WTC11 (cell line): ENCODE data around the gene CTTNBP2NL.

Experiments
- CTCF ChIP-seq: fragments of 200-600 bp; IDR thresholded peaks from 2 replicates; pipeline ENCODE4 v1.8.0; 2022; ENCODE audit warnings: antibody characterized with exemption
- E2F5 ChIP-seq: sonication (generic); formaldehyde crosslinking; IDR thresholded peaks from 2 replicates; pipeline ENCODE4 v1.8.1; 2022; ENCODE audit warnings: mild to moderate bottlenecking, moderate library complexity, missing genetic modification reagents
- ESRRA ChIP-seq: sonication (generic); formaldehyde crosslinking; IDR thresholded peaks from 2 replicates; pipeline ENCODE4 v1.8.1; 2022; ENCODE audit warnings: mild to moderate bottlenecking, missing genetic modification reagents, borderline replicate concordance
- ETV6 ChIP-seq: sonication (generic); formaldehyde crosslinking; IDR thresholded peaks from 2 replicates; pipeline ENCODE4 v1.8.1; 2022; ENCODE audit warnings: mild to moderate bottlenecking, missing genetic modification reagents
- MAX ChIP-seq: sonication (generic); formaldehyde crosslinking; IDR thresholded peaks from 2 replicates; pipeline ENCODE4 v1.8.0; 2022; ENCODE audit warnings: mild to moderate bottlenecking, missing genetic modification reagents
- MLX ChIP-seq: sonication (generic); formaldehyde crosslinking; IDR thresholded peaks from 2 replicates; pipeline ENCODE4 v1.8.1; 2023; ENCODE audit warnings: mild to moderate bottlenecking, missing genetic modification reagents, moderate library complexity
- SP1 ChIP-seq: sonication (generic); formaldehyde crosslinking; conservative IDR thresholded peaks from 2 replicates; pipeline ENCODE4 v1.8.1; 2022; ENCODE audit warnings: missing genetic modification reagents
- STAT6 ChIP-seq: sonication (generic); formaldehyde crosslinking; conservative IDR thresholded peaks from 2 replicates; pipeline ENCODE4 v1.8.1; 2023; ENCODE audit warnings: mild to moderate bottlenecking, low read depth, missing genetic modification reagents, moderate library complexity
- USF2 ChIP-seq: sonication (generic); formaldehyde crosslinking; IDR thresholded peaks from 2 replicates; pipeline ENCODE4 v1.8.1; 2023; ENCODE audit warnings: mild to moderate bottlenecking, missing genetic modification reagents, moderate library complexity
- ZBTB21 ChIP-seq: sonication (generic); formaldehyde crosslinking; IDR thresholded peaks from 2 replicates; pipeline ENCODE4 v1.8.1; 2023; ENCODE audit warnings: mild to moderate bottlenecking, missing genetic modification reagents, borderline replicate concordance
- ZMAT4 ChIP-seq: fragments of 250-450 bp; sonication (Bioruptor Pico); IDR thresholded peaks from 2 replicates; pipeline ENCODE4 v1.9.0; 2021; ENCODE audit warnings: mild to moderate bottlenecking
- ZNF121 ChIP-seq: sonication (generic); formaldehyde crosslinking; IDR thresholded peaks from 2 replicates; pipeline ENCODE4 v1.8.0; 2023; ENCODE audit warnings: missing genetic modification reagents
- ZNF512 ChIP-seq: sonication (generic); formaldehyde crosslinking; IDR thresholded peaks from 2 replicates; pipeline ENCODE4 v1.8.1; 2022; ENCODE audit warnings: missing genetic modification reagents, borderline replicate concordance
- ZNF671 ChIP-seq: fragments of 250-450 bp; sonication (Bioruptor Pico); IDR thresholded peaks from 2 replicates; pipeline ENCODE4 v1.8.0; 2021; ENCODE audit warnings: mild to moderate bottlenecking

GRCh38 chr1:112504001-112504660 lies 108.1 kb downstream of the CTTNBP2NL start:
- TF ChIP-seq SP1, result no peak
- no peak for TF ChIP-seq CTCF
- TF ChIP-seq ZNF121 (CRISPR knock-in tag), result no peak
- TF ChIP-seq ESRRA, result no peak
- TF ChIP-seq ZNF512 (CRISPR knock-in tag), result no peak
- TF ChIP-seq ZNF671, result no peak
- TF ChIP-seq USF2 (CRISPR knock-in tag), result no peak
- no peak for TF ChIP-seq ETV6
- TF ChIP-seq ZMAT4 (CRISPR knock-in tag), result no peak
- TF ChIP-seq STAT6, result no peak
- no peak for TF ChIP-seq MLX (CRISPR knock-in tag)
- no peak for TF ChIP-seq MAX
- TF ChIP-seq ZBTB21 (CRISPR knock-in tag), result no peak
- TF ChIP-seq E2F5 (CRISPR knock-in tag), result no peak
